B cell (primary cell): ENCODE measurements around the gene RWDD2A.

Experiments used
- CTCF ChIP-seq: fragments of 200-600 bp; IDR thresholded peaks from one replicate; pipeline ENCODE4 v1.8.0; 2022; ENCODE audit warnings: antibody characterized with exemption, mild to moderate bottlenecking
- EZH2 ChIP-seq: IDR thresholded peaks from 2 replicates; pipeline ENCODE4 v1.6.1; 2012; ENCODE audit warnings: borderline replicate concordance, low read depth, mild to moderate bottlenecking, moderate library complexity, low read length; ENCODE audit not compliant: insufficient read depth, poor library complexity, severe bottlenecking

- TF ChIP-seq CTCF = no peak
- no peak for TF ChIP-seq EZH2
Measured at GRCh38 chr6:83169106-83169505, 24.1 kb upstream of the RWDD2A start.
